ENCODE results near the gene TNS3.

TNS3 gene

DNA sequence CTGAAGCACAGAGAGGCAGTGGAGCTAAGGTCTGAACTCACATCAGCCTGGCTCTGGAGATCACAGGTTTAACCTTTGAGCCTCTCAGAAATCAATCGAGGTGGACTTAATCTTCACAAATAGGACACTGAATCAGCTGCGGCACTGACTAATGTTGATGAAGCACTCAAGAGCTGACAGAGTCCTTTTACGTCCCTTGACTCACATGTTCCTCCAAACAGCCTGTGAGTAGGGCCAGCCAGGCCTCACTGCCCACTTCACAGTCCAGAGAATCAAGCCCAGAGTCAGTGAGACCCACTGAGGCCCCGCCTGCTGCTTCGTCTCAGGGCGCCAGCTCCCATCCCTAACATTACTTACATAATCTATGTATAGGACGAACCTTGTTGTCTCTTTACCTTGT lies 63.1 kb downstream of the TNS3 start:
- no peak for DNase-seq

DNA sequence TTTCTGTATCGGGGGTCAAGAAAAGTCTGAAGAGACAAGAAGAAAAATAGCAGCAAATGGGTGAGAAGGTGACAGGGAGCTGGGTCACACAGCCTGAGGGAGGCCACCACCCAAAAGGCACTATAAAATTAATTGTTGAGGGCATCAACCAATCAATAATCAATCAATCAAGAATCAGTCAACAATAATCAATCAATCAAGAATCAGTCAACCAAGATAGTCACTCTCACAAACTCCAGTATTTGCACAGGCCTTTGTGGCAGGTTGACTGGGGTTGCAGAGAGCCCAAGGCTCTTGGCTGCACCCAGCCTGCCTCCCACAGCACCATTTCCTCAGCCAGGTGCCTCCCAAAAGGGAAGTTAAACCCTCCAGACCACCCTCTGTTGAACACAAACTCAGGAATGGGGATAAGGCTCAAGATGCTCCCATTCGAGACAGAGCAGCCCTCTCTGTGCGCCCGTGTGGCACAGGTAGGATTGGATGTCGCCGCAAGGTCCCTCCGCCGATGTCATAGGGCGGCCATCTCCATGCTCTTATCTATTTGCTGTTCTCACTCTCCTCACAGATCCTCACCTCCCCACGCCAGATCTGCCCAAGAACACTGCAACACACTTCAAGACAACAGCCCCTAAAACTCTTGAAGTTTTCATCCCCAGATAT lies 64.0 kb downstream of the TNS3 start:
- DNase-seq, result no peak

DNA sequence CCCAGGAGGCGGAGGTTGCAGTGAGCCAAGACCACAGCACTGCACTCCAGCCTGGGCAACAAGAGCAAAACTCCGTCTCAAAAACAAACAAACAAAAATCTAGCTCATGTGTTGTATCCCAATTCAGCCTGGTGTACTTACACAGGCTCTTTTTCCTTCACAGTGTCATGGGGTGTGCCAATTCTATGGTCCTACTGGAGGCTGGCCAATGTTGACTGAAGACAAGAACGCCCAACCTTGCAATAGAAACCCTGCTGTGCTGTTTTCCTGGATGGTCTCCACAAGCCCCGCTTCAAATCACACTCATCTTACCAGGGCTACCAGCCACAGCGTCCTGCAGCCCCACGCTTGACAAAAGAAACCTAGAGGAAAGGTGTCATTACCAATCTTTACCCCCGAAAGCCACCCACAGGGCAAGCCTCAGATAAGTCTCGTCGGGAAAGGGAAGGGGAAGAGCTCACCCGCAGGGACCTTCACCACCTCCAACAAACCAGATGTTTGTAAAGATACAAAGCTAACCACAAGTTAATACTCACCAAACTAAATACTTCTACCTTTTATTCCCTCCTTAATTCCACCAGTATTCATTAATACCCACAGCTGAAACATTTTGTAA lies 64.8 kb downstream of the TNS3 start:
- no peak for DNase-seq

DNA sequence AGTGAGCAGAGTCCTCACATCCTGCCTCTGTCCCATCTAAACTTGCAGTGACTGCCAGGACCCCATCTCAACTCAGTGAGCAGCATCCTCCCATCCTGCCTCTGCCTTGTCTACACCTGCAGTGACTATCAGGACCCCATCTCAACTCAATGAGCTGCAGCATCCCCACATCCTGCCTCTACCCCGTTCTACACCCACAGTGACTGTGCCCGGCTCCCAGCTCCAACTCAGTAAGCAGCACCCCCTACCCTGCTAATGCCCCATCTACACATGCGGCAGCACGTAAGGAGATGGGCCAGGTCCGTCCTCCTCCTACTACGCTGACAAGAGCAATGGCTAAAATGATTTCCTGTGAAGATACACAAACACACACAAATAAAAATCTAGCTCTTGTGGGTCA lies 65.5 kb downstream of the TNS3 start:
- no peak for DNase-seq

DNA sequence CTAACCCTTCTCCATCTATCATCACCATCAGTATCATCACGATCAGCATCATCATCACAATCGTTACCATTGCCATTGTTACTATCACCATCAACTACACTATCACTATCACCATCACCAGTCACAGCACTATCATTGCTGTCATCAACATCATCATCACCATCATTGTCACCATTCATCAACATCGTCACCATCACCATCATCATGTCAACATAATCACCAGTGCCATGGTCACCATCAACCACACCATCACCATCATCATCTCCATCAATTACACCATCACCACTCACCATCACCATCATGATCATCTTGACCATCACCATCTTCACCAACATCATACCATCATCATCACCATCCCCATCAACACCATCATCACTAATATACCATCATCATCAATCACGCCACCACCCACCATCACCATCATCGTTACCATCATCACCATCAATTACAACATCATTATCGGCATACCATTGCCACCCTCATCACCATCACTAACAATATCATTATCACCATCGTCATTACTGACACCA lies 66.5 kb downstream of the TNS3 start:
- no peak for DNase-seq

DNA sequence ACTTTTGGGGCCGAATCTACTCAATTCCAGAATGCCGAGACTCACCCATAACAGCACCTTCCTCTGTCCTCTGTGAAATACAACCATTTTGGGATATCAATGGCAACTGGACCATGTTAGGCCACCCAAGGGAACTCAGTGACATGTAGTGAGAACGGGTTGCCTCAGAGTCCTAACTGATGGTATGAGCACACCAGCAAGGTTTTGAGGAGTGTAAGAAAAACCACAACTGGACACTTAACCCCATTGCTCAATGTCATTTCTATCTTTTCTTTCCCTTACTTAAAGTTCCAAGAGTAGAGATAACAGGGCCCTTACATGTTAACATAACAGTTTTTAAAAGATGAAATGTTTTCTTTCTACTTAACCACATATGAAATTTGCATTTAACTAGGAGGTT lies 67.1 kb downstream of the TNS3 start:
- no peak for DNase-seq

DNA sequence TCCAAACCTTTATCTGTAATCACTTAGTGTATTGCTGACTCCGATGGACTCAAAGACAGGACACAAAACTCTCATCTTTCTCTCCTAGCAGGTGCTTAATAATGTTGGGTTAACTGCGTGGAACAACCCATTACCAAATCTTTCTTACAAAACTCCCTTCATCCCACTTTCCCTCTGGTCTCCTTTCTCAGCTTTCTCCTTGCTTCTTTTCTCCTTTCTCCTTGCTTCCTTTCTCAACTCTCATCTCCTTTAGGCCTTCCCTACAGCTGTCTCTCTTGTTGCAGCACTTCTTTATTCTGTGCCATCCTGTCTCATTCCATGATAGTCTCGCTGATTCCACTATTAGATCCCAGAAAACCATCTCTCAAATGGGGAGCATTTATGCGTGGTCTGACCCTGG lies 67.5 kb downstream of the TNS3 start:
- no peak for DNase-seq

DNA sequence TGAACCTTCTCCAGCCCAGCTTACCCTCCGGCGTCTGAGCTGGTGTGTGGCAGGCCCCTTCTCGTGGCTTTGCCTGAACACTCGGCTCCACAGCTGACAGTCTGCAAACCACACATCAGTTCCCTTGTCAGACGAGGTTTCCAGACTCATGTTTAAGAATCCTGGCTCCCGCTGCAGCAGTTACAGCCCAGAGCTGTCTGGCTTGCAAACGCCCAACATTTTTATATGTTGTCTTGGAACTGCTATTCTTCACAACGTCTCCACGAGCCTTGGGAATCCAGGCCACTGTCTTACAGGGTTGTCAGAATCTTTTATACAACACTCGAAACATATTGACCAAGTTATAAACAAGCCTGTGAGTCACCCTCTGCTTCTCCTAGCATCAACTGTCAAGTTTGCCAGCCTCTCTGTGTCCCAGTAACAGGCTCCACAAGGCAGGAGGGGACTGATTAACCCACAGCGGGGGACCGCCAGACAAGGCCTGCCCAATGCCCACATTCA lies 68.1 kb downstream of the TNS3 start:
- DNase-seq, result no peak

DNA sequence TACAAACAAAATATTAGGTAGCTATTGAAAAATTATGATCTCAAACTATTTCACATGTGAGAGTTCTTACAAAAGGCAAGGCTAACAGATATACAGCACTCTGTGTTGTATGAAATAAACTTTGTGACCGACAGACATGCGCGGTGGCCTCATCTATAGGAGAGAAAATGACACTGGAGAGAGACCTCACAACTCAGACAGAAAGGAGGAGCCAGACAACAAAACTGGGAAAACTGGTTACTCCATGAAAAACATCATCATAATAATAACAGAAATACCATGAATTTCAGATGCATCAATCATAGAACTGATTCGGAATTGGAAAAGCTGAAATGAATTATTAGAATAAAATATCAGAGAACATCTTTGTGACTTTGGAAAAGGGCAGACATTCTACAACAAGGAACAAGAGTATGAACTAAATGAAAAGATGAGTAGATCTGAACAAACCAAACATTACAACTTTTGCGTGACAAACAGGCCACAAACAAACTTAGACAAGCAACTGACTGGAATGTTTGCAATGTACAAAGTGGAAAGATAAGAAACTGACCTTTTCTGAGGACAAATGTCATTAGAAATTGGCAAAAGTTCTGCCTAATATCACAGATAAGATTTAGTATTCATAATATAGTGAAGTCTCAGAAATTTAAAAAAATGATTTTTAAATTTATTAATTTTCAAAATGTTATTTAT lies 69.3 kb downstream of the TNS3 start:
- no peak for DNase-seq

DNA sequence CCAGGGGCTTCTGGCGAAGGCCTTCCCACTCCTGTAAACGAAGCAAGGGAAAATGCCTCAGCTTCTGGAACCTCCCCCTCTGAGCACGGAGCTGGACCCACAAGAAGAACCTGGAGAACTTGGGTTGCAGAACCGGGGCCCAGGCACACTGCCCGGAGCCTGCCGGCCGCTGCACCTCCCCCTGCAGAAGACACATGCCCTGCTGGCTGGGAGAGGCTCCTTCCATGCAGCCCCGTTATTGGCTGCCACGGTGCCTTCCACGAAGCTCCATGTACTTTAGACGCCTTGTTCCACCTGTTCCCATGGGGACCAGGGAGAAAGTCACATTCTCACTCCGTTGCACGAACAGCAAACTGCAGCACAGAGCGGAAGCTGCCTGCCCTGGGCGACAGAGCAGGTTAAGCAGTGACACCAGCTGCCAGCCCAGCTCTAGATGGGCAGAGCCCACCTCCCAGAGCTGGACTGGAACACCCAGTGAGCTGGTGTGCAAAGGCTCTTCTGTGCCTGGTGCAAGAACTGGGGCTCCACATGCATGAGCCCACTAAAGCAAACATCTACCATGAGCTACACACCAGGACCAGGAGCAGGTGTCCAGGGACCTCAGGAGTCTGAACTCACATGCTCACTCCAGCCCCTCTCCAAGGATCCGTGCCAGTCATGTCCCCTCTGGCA lies 70.1 kb downstream of the TNS3 start:
- DNase-seq, result no peak

DNA sequence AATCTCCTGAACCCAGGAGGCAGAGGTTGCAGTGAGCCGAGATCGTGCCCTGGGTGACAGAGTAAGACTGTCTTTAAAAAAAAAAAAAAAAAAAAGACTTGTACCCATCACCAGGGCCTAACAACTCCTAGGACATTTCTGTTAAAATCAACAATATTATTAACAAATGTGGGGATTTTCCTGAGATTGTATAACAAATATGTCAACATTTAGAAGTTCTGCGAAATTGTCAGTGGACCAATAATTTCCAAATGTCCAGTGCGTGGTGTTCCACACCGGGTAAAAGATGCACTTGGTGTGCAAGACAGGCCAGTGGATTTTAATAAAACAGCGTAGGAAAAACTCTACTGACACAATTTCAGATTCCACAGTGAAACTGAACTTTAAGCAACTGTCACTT lies 71.1 kb downstream of the TNS3 start:
- no peak for DNase-seq

DNA sequence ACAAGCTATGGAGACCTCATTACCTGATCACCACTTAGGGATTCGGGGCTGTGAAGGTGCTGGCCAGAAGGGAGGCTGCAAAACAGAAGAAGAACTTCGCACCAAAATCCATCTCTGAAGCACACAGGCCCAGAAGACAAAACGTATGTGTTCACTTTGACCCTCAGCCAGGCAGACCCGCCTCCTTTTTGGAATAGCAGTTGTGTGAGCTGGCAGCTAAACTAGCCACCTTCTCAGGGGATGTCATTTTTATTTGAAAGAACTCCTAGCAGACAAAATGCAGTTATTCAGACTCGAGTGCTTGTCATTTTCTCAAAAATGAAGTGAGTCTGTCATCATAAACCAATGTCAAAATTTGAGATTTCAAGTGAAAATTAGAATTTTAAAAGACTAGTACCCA lies 71.7 kb downstream of the TNS3 start:
- no peak for DNase-seq

DNA sequence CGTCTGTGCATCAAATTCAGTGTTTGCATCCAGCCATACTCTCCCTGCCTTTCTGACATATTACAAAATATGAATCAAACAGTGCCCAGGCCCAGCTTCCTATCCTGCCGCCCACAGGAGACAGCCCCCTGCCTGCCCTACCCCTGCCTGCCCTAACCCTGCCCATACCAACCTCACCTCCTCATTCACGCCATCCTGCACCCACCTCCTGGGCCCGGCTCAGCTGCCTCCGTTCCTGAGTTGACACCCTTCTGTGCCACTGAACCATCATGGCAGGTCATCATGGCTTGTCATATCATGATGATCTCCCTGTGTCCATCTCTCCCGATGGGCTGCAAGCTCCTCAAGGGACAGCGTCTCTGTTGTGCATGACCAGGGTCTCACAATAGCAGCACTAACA lies 72.3 kb downstream of the TNS3 start:
- DNase-seq, result no peak

DNA sequence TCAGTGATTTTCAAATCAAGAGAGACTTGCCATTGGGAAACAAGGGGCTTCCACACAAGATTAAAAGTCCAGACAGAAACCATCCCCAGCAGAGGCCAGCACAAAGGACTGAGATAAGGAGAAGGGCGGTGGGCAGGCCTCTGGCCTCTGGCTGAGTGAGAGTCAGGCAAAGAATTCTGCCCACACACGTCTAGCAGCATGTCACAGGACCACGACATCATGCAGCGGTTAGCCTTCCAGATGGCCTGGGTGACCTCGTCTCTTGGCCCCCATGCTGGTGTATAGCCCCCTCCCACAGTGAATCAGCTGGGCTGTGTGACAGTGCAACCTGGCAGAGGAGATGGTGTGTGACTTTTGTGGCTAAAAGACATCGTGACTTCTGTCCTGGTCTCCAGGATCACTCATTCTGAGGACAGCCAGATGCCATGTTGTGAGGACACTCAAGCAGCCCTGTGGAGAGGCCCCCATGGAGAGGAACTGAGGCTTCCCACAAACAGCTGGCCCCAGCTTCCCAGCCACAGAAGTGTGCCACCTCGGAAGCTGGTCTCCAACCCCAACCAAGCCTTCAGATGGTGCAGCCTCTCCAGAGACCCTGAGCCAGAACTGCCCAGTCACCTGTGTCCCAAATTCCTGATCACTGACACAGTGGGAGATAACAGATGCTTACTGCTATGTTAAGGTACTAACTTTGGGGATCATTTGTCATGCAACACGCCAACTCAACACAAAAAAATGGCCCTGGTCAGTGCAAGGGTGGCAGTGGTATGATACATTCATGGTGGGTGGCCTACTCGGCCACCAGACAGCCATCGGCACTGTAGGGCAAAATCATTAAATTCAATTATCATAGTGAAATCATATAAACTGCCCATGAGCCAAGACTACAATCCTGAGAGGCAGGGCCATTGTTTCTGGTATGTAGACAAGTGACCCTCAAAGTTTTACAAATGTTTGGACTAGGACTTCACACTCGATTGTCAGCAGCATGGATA lies 73.2 kb downstream of the TNS3 start:
- DNase-seq, result no peak

DNA sequence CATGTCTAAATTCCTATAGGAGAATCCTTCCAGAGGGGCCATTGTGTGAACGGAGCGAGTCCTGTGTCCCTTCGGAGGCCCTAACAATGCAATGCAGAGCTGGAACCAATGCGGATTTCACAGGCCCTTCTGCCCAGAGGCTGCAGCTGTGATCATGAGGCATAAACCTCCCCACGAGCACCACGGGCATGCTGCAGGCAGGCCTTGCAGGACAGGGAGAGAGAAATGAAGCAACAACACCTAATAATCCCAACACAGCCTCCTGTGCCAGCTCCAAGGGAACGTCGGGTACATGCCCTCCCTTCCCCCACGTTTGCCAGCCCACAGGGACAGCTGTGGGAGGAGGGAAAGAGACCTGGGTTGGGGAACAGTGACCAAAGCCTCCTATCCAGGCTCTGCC lies 74.4 kb downstream of the TNS3 start:
- DNase-seq, result no peak

DNA sequence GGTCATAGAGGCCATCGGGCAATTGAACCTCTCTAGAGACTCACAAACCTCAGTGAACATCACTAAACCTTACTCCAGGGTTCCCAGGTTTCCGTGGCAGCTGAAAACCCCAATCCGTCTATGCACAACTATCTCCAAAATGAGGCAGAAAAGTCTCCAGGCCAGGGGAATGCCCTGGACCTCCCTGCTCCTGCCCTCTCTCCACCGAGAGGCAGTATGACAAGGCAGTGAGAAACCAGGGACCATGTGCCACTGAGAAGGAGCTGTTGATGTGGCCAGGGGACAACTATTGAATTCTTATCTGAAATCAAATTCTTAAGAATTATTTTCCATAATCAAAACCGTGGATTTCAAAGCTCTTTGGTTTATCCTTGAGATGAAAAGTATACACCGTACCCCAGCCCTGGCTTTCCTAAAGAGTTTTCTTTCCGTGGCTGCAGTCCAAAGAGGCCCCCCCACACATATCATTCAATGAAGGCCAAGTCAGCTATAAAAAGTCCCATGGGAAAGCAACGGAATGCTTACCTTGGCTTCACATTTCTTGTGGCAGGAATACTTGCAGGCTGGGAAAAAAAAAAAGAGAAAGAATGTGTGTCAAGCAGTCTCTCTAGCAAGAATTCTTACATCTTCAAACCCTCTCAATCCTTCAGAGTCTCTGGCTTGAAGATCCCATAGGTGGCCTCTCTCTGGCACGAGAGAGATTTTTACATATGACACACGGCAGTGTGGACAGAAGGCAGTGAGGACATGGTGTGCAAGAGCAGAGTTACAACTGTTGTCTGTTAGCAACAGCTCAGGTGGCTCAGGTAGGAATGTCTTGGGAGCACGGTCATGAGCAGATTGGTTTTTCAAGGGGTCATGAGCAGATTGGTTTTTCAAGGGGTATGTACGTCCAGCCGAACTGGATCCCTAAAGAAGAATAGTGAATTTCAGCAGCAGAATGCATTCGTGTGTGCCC lies 75.2 kb downstream of the TNS3 start:
- no peak for DNase-seq

DNA sequence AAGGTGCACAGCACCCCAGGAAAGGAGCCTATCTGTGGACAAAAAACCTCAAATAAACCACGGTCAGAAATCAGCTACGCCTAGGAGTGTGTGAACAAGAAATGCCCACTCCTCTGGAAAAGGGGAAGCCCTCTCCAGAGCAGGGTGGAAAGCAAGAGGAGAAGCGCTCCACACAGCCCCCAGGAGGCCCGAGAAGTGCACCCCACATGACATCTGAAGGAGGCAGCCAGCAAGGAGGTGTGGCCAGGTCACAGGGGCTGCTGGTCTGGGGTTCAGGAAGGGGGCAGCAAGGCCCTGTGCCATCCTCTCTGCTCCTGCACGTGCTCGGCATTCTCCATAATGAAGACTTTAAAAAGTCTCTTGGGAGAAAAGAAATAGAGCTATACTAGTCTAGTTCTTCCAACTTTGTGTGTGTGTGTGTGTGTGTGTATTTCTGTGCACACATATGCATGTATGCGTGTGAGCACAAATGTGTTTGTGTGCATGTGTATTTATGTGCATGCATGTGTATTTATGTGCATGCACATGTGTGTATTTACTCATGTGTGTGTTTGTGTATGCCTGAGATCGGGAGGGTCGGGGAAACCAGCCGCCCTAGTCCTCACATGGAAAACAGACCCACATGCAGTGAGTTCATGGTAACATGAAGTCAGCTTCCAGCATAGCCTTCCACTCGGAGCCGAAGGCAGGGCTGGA lies 76.5 kb downstream of the TNS3 start:
- DNase-seq, result no peak

DNA sequence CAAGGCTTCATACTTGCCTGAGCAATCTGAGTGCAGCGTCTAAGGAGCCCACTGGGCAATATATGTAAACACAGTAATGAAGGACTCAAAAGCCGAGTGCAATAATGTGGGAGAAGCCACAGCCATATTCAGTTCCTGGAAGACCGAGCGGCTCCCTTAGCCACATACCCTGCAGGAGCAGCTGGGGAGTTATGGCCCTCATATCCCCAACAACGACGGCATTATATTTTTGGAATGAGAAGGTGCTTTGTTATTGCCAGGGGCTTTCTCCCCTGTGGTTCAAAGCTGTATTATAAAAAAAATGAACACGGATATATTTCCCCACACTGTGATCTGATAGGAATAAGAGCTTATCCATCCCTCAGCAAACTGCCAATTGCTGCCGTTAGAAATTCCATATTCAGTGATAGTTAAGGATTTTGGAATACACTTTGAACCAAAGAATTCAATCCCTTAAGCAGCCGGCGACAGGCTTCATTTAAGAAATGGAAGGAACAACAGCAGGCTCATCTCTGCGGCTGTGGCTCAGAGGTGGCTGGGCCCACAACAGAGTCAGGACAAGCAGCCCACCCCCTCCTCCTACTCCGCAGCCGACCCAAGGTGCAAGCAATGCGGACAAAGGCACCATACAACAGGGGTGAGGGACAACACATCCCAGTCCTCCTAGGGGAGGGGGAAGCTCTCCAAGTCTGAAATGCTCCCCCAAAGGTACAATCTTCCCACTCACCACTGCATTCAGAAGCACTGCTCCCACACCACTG lies 77.2 kb downstream of the TNS3 start:
- no peak for DNase-seq

DNA sequence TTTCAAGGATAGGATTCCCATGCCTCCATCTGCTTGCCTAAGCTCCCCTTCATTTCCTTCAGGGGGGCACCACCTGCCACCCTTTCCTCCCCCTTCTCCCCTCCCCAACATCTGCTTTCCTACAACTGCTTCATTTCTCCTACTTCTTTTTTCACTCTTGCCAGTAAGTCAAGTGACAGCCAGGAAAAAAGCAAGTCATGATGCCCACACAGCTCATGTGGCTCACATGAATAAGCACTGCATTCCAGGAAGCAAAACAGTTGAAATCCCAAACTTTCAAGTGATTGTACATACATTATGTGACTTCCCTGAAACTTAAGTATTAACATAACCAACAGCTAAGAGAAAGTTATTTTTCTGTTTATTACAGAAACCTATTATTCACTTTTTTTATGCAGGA lies 78.6 kb downstream of the TNS3 start:
- no peak for DNase-seq
